RCC 7860 (cell line): ENCODE results near the gene CDK5.
"Not testable (repeated sequence)": the region's sequence is repeated elsewhere in the genome, so short reads cannot be mapped to it uniquely, and the experiment has no call there.

Experiments used
- DNase-seq: peaks from one replicate; pipeline ENCODE4 v3.0.0-alpha.2; 2015; ENCODE audit warnings: low spot score
- FAIRE-seq: peaks from 2 replicates; lab custom pipeline; 2012; peaks lifted over from hg19 to GRCh38; lab: Jason Lieb, UNC

CDK5 gene

GRCh38 chr7:151058781-151059366, 1.2 kb upstream of the CDK5 start:
- peak; percentile 5 for DNase-seq
- no peak for FAIRE-seq

- DNase-seq = peak; percentile 99
- peak; percentile 93 for FAIRE-seq
These were observed 488 bp upstream of the CDK5 start for GRCh38 chr7:151057989-151058780.

- DNase-seq = no peak
- no peak for FAIRE-seq
These were observed 811 bp downstream of the CDK5 start for GRCh38 chr7:151056666-151057505.

GRCh38 chr7:151056283-151056665, 1.4 kb downstream of the CDK5 start:
- FAIRE-seq = no peak
- DNase-seq = no peak

GRCh38 chr7:151053751-151054150, 3.9 kb downstream of the CDK5 start:
- FAIRE-seq (no peak), DNase-seq (no peak)

DNA sequence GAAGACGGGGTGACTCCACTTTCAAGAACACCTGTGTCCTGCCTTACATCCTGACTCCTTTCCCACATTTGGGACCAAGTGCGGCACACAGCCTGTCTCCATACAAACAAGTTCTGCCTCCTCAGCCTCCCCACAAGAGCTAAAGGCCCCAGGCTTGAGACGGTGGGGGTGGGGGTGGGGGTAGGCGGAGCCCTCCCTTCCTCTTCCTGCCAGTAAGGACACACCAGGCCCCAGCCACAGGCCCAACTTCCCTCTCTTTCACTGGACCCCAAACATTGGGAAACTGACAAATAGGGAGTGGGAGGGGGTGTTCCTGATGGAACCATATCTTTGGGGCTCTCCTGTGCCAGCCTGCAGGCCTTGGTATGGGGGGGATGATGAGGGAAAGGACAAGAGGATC, 4.6 kb downstream of the CDK5 start:
- DNase-seq = no peak

DNA sequence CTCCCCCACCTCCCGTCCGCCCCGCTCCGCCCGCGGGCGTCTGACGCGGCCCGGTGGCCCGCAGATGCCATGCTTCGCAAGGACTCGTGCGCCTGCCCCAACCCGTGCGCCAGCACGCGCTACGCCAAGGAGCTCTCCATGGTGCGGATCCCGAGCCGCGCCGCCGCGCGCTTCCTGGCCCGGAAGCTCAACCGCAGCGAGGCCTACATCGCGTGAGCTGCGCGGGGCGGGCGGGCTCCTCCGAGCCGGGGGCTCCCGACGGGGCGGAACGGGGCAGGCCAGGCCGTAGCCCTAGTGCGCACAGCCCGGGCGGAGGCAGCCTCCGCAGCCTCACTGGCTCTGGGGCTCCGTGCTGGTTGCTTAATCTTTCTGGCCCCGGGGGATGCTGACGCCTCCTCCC, 6.6 kb downstream of the CDK5 start:
- no peak for DNase-seq
- no peak for FAIRE-seq

More for the DNA sequence above, 4.6 kb downstream of the CDK5 start:
- no peak for FAIRE-seq

DNA sequence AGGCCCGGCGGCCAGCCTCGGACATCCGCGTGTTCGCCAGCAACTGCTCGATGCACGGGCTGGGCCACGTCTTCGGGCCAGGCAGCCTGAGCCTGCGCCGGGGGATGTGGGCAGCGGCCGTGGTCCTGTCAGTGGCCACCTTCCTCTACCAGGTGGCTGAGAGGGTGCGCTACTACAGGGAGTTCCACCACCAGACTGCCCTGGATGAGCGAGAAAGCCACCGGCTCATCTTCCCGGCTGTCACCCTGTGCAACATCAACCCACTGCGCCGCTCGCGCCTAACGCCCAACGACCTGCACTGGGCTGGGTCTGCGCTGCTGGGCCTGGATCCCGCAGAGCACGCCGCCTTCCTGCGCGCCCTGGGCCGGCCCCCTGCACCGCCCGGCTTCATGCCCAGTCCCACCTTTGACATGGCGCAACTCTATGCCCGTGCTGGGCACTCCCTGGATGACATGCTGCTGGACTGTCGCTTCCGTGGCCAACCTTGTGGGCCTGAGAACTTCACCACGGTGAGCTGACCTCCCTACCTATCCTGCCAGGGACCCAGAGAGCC, 8.7 kb downstream of the CDK5 start:
- FAIRE-seq (no peak), DNase-seq (no peak)

- DNase-seq = no peak
- no peak for FAIRE-seq
These were observed 9.5 kb downstream of the CDK5 start, which contains the start of gene ASIC3 for GRCh38 chr7:151047976-151048815. ASIC3 (plus strand) TSS chr7:151048531; CDS start chr7:151048886, 355 bp downstream.

GRCh38 chr7:151046603-151047573, 10.8 kb downstream of the CDK5 start:
- peak; percentile 3 for DNase-seq
- FAIRE-seq = no peak

GRCh38 chr7:151045967-151046366, 11.7 kb downstream of the CDK5 start:
- FAIRE-seq (no peak), DNase-seq (no peak)

DNA sequence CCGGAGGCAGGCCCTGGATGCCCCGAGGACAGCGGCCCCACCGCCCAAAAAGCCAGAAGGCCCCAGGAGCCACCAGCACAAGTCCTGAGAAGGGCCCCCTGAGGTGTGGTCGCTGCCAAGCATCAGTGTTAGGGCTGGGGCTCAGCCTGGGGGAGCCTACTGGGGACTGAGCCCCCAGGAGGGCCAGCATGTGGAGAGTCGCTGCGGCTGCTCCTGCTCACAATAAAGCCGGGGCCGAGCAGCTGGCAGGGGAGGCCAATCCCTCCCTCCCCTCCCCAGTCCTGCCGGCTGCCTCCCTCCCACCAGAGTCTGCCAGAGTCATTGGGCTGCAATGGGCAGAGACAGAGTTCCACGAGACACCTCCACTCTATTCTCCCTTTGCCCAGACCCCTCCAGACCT, 12.4 kb downstream of the CDK5 start:
- DNase-seq (no peak), FAIRE-seq (no peak)

GRCh38 chr7:151043959-151044358, 13.7 kb downstream of the CDK5 start:
- FAIRE-seq (no peak), DNase-seq (no peak)

- not testable (repeated sequence) for FAIRE-seq, DNase-seq
These were observed 14.2 kb downstream of the CDK5 start for GRCh38 chr7:151043449-151043848.

DNA sequence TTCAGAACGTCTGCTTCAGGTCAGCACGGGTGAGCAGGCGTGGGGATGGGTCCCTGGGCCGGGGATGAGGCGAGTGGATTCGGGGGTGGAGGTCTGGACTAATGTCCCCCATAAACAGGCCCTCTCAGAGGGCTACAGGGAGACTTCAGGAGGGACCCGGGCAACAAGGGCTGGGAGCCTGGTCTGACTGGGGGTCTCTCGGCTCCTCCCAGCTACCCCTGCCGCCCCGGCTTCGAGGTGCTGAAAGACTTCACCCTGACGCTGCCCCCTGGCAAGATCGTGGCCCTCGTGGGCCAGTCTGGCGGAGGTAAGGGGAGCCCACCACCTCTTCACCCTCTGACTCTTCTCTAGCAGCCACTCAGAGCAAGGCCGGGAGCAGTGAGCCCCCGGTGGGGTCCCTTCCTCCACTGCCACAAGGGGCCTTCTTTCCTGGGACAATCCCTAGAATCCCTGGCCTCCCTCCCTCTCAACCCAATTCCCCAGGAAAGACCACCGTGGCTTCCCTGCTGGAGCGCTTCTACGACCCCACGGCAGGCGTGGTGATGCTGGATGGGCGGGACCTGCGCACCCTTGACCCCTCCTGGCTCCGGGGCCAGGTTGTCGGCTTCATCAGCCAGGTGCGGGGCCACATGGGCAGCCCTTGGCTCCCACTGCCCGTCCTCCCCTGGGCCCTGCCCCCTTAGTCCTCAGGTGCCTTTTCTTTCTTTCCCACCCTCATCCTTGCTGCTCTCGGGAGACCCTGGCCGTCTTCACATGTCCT, 16.9 kb downstream of the CDK5 start:
- no peak for DNase-seq

GRCh38 chr7:151039850-151040548, 17.7 kb downstream of the CDK5 start:
- DNase-seq (no peak), FAIRE-seq (no peak)

More for the DNA sequence above, 16.9 kb downstream of the CDK5 start:
- FAIRE-seq = no peak

- DNase-seq = peak; percentile 100
- peak; percentile 98 for FAIRE-seq
These were observed 18.5 kb downstream of the CDK5 start for GRCh38 chr7:151038951-151039849.
